Body of pancreas (tissue), 4 donors: Measurements from ENCODE around the gene TSKS. TPM values are rescaled to one million over a fixed set of nuclear protein-coding genes. Genes with fewer than 3 reads are reported as not detected.

ENCODE experiments used
- ATAC-seq: fragments of 150-250 bp; one replicate; pipeline ENCODE4 v1.9.1; 2016
- DNase-seq, 4 donors: peaks; one replicate each; pipeline ENCODE4 v3.0.0-alpha.2; 2019
- H3K27ac ChIP-seq, 4 donors: fragments of 200-600 bp; sonication (generic); 1 replicate in 3 of 4; 2 replicates in 1 of 4; pipeline versions ENCODE4 v1.5.1 to v1.6.1; 2016 to 2019; ENCODE audit warnings: mild to moderate bottlenecking in 1 of 4, mixed read lengths in 1 of 4, moderate library complexity in 1 of 4
- H3K27me3 ChIP-seq, 2 donors: fragments of 200-600 bp; sonication (generic); one replicate each; pipeline ENCODE4 v1.6.0; 2016; ENCODE audit warnings: mild to moderate bottlenecking in 1 of 2
- H3K36me3 ChIP-seq, 2 donors: fragments of 200-600 bp; sonication (generic); replicated peaks in 1 of 2; 2 replicates each; pipeline ENCODE4 v1.5.1; 2016; ENCODE audit warnings: low read depth in 2 of 2; ENCODE audit not compliant: insufficient read depth in 1 of 2
- H3K4me1 ChIP-seq: fragments of 200-600 bp; sonication (generic); one replicate; pipeline ENCODE4 v1.6.0; 2016
- H3K4me3 ChIP-seq, 2 donors: fragments of 200-600 bp; sonication (generic); 1 replicate in 1 of 2; 2 replicates in 1 of 2; pipeline ENCODE4 v1.5.1; 2016 to 2019
- H3K9me3 ChIP-seq, 3 donors: fragments of 200-600 bp; sonication (generic); 1 replicate in 2 of 3; 2 replicates in 1 of 3; pipeline ENCODE4 v1.5.1; 2016
- POLR2A ChIP-seq, 3 donors: fragments of 450-650 bp; IDR thresholded peaks; one replicate each; pipeline ENCODE4 v1.6.1; 2016; ENCODE audit warnings: antibody characterized with exemption in 3 of 3, mild to moderate bottlenecking in 2 of 3
- WGBS, 2 donors: methylation state at CpG; one replicate each; pipeline ENCODE4 v1.1.5; 2017; 5-methylcytosine and 5-hydroxymethylcytosine counted together
- intact Hi-C: fragments of 100-400 bp; cut with DNase I; formaldehyde crosslinking; loops from one replicate; pipeline ENCODE4 v1.15.1; 2023
- total RNA-seq, 2 donors: library from RNA; depleted of rRNA; stranded (reverse); fragments of >200 nt; gene quantifications; one replicate each; pipeline ENCODE4 v1.1.0, GENCODE V29; 2016
- TF ChIP-seq, protein P1 (sequence below), 7 experiments: fragments of 450-650 bp in 4 of 7; fragments of 200-600 bp in 3 of 7; sonication (generic) in 3 of 7; IDR thresholded peaks; one replicate each; pipeline ENCODE4 v1.5.1; 2016 to 2019; ENCODE audit warnings: antibody characterized with exemption in 7 of 7

Gene TSKS
- total RNA-seq, 2 donors from 2014 or later = 0.52 TPM; not detected in 1

- Histone ChIP-seq H3K9me3 (no peaks in the 10 kb centered on the region), H3K36me3 (peaks cover 0 to 8% of the 10 kb centered on the region in 2 donors), H3K27me3 (no peaks in the 10 kb centered on the region), H3K4me3 (no peak overlapping the region), H3K27ac (peak overlapping the region in 1 of 4 donors; percentile 55), H3K4me1 (no peaks in the 10 kb centered on the region)
- DNase-seq (peak; percentile 71 to 85 (median 84)), ATAC-seq (peak; percentile 57)
- WGBS, 2 donors = 59 to 74% methylated on average over 32 to 34 of the region's 38 CpGs
- intact Hi-C loops = no loop called here
- TF ChIP-seq POLR2A (IDR thresholded peaks at IDR 0.05) = no peak
- TF ChIP-seq, protein P1, sequence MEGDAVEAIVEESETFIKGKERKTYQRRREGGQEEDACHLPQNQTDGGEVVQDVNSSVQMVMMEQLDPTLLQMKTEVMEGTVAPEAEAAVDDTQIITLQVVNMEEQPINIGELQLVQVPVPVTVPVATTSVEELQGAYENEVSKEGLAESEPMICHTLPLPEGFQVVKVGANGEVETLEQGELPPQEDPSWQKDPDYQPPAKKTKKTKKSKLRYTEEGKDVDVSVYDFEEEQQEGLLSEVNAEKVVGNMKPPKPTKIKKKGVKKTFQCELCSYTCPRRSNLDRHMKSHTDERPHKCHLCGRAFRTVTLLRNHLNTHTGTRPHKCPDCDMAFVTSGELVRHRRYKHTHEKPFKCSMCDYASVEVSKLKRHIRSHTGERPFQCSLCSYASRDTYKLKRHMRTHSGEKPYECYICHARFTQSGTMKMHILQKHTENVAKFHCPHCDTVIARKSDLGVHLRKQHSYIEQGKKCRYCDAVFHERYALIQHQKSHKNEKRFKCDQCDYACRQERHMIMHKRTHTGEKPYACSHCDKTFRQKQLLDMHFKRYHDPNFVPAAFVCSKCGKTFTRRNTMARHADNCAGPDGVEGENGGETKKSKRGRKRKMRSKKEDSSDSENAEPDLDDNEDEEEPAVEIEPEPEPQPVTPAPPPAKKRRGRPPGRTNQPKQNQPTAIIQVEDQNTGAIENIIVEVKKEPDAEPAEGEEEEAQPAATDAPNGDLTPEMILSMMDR (IDR thresholded peaks at IDR 0.05) = peak in 3 of 7 experiments; percentile 18 to 39 (median 39)
Observed at GRCh38 chr19:49801966-49802661, 39.0 kb upstream of the TSKS start.

GRCh38 chr19:49801401-49801888 is 38.3 kb upstream of the TSKS start:
- no peak for DNase-seq
- no peaks in the 10 kb centered on the region for H3K27me3 ChIP-seq
- peaks cover 0 to 12% of the 10 kb centered on the region in 2 donors for H3K36me3 ChIP-seq
- no peaks in the 10 kb centered on the region for H3K4me1 ChIP-seq
- intact Hi-C loops = no loop called here
- 86 to 95% methylated on average over 22 to 28 of the region's 32 CpGs for WGBS, 2 donors
- no peaks in the 10 kb centered on the region for H3K9me3 ChIP-seq
- no peak overlapping the region for H3K27ac ChIP-seq
- no peak for TF ChIP-seq POLR2A (IDR thresholded peaks at IDR 0.05)
- TF ChIP-seq, protein P1 (IDR thresholded peaks at IDR 0.05) = no peak
- no peak overlapping the region for H3K4me3 ChIP-seq
- ATAC-seq = no peak

DNA sequence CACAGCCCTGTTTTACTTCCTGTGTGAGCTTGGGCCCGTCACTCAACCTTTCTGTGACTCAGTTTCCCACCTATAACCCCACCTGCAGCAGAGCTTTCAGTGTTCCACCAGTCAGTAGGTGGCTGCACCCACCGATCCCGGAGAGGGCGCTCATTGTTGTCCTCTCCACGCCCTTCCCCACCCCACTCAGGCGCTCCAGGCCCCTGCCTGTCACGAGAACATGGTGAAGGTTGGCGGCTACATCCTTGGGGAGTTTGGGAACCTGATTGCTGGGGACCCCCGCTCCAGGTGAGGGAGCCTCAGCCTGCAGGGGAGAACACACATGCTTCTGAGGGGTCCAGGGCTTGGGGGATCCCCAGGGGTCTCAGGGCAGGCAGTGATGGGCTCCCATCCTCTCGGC is 37.7 kb upstream of the TSKS start:
- ATAC-seq (no peak), DNase-seq (no peak)
- H3K9me3 ChIP-seq = no peaks in the 10 kb centered on the region
- no peaks in the 10 kb centered on the region for H3K27me3 ChIP-seq
- H3K4me3 ChIP-seq = no peak overlapping the region
- 94 to 97% methylated on average over 9 to 10 of the region's 10 CpGs for WGBS, 2 donors
- peaks cover 0 to 17% of the 10 kb centered on the region in 2 donors for H3K36me3 ChIP-seq
- intact Hi-C loops = no loop called here
- no peaks in the 10 kb centered on the region for H3K4me1 ChIP-seq
- no peak for TF ChIP-seq POLR2A (IDR thresholded peaks at IDR 0.05)
- TF ChIP-seq, protein P1 (IDR thresholded peaks at IDR 0.05) = no peak
- no peak overlapping the region for H3K27ac ChIP-seq

- intact Hi-C loops = no loop called here
- H3K27me3 ChIP-seq = no peaks in the 10 kb centered on the region
- no peak for TF ChIP-seq POLR2A (IDR thresholded peaks at IDR 0.05)
- TF ChIP-seq, protein P1 (IDR thresholded peaks at IDR 0.05) = peak in 1 of 7 experiments; percentile 11
- H3K4me1 ChIP-seq = no peaks in the 10 kb centered on the region
- H3K27ac ChIP-seq = no peak overlapping the region
- WGBS, 2 donors = 95% methylated on average over 23 to 25 of the region's 25 CpGs
- H3K9me3 ChIP-seq = no peaks in the 10 kb centered on the region
- no peak for DNase-seq
- H3K4me3 ChIP-seq = no peak overlapping the region
- ATAC-seq = no peak
- peaks cover 0 to 22% of the 10 kb centered on the region in 2 donors for H3K36me3 ChIP-seq
Observed at GRCh38 chr19:49799798-49800376, 36.8 kb upstream of the TSKS start.
